ENCODE results near the gene SMPDL3A.

Gene SMPDL3A

DNA sequence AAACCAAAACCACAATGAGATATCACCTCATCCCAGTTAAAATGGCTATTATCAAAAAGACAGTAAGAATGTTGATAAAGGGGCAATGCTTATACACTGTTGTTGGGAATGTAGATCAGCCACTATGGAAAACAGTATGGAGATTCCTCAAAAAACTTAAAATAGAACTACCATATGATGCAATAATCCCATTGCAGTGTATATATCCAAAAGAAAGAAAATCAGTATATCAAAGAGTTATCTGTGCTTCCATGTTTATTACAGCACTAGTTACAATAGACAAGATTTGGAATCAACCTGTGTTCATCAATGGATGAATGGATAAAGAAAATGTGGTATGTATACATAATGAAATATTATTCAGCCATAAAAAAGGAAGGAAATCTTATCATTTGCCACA is 13.1 kb upstream of the SMPDL3A start:
- DNase-seq (ENCODE audit: low spot score): no peak
- peaks cover 5 to 6% of the 10 kb centered on the region in 2 donors for H3K4me1 ChIP-seq (ENCODE audit: control insufficient read depth in 2 of 2, insufficient read depth in 1 of 2, low read depth in 1 of 2, low read length in 2 of 2)
- H3K4me3 ChIP-seq (ENCODE audit: low read length in 2 of 2): no peak overlapping the region

DNA sequence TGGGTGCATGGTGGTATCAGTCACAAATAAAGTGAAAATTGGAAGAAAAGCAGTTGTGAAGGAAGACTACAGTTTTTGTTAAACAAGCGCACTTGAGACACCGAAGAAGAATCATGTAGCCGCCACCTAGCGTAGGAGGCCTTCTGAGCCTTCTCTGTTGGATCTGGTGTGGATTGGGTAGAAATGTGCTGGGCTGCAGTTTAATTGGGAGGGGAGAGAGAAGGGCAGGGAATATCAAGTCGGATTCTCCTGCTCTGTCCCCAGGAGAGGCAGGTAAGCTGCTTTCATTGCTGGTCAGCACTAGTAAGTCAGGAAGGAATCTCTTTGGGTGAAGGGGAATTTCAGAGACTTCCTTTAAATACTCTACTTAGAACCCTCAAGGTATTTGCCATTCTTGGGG is 10.8 kb upstream of the SMPDL3A start:
- peak overlapping the region; percentile 40 for H2BK5ac ChIP-seq (ENCODE audit: low read length)
- peak overlapping the region in 1 of 2 donors; percentile 43 for H3K4me3 ChIP-seq (ENCODE audit: low read length in 2 of 2)
- H2AFZ ChIP-seq (ENCODE audit: low read length): peak overlapping the region; percentile 78
- H3K14ac ChIP-seq (ENCODE audit: low read length): no peak overlapping the region
- peaks cover 5 to 6% of the 10 kb centered on the region in 2 donors for H3K4me1 ChIP-seq (ENCODE audit: control insufficient read depth in 2 of 2, insufficient read depth in 1 of 2, low read depth in 1 of 2, low read length in 2 of 2)
- no peak overlapping the region for H3K9ac ChIP-seq (ENCODE audit: low read depth, low read length, poor library complexity)
- peak overlapping the region; percentile 93 for H3K27ac ChIP-seq (replicated peaks; ENCODE audit: low read length)
- no peak overlapping the region for H2AK5ac ChIP-seq (ENCODE audit: low read depth, low read length)
- H2BK120ac ChIP-seq (ENCODE audit: low read depth, low read length): no peak overlapping the region
- no peak overlapping the region for H3K4me2 ChIP-seq (ENCODE audit: insufficient read depth, low read length, poor library complexity, severe bottlenecking)
- WGBS, 2 donors (ENCODE audit: extremely low coverage in 2 of 2, insufficient read length in 2 of 2, insufficient replicate concordance in 1 of 2): no CpG with 5 or more reads among the region's 5 CpGs
- H3K27me3 ChIP-seq (ENCODE audit: control insufficient read depth in 3 of 3, insufficient read depth in 3 of 3, low read depth in 1 of 3, low read length in 3 of 3): no peaks in the 10 kb centered on the region
- DNase-seq (ENCODE audit: low spot score): no peak
- no peak overlapping the region for H4K91ac ChIP-seq (ENCODE audit: low read depth, low read length, poor library complexity)
- H3K18ac ChIP-seq (ENCODE audit: low read length): peak overlapping the region; percentile 69
- H2BK15ac ChIP-seq (ENCODE audit: low read length): no peak overlapping the region
- no peak overlapping the region for H4K8ac ChIP-seq (ENCODE audit: low read depth, low read length)
- no peak overlapping the region for H3K23ac ChIP-seq (ENCODE audit: low read depth, low read length, poor library complexity)
- H3K79me1 ChIP-seq (ENCODE audit: low read depth, low read length): no peaks in the 10 kb centered on the region
- H2BK12ac ChIP-seq (ENCODE audit: low read length): no peak overlapping the region
- H3K9me3 ChIP-seq (replicated peaks in 1 of 2; ENCODE audit: control insufficient read depth in 2 of 2, insufficient read depth in 1 of 2, low read depth in 1 of 2, low read length in 2 of 2): peaks cover 0 to 2% of the 10 kb centered on the region in 2 donors
- no peaks in the 10 kb centered on the region for H3K36me3 ChIP-seq (replicated peaks in 1 of 2; ENCODE audit: control insufficient read depth in 2 of 2, insufficient read depth in 2 of 2, low read length in 2 of 2)
- no peak overlapping the region for H3K4ac ChIP-seq (ENCODE audit: low read length)

More for the DNA sequence above, 13.1 kb upstream of the SMPDL3A start:
- Histone ChIP-seq H3K9ac (ENCODE audit: low read depth, low read length, poor library complexity) (no peak overlapping the region), H2AFZ (ENCODE audit: low read length) (no peak overlapping the region), H4K91ac (ENCODE audit: low read depth, low read length, poor library complexity) (no peak overlapping the region), H3K18ac (ENCODE audit: low read length) (no peak overlapping the region), H3K79me1 (ENCODE audit: low read depth, low read length) (no peaks in the 10 kb centered on the region), H3K14ac (ENCODE audit: low read length) (no peak overlapping the region), H2BK15ac (ENCODE audit: low read length) (no peak overlapping the region), H3K4me2 (ENCODE audit: insufficient read depth, low read length, poor library complexity, severe bottlenecking) (no peak overlapping the region), H3K27me3 (ENCODE audit: control insufficient read depth in 3 of 3, insufficient read depth in 3 of 3, low read depth in 1 of 3, low read length in 3 of 3) (no peaks in the 10 kb centered on the region), H2AK5ac (ENCODE audit: low read depth, low read length) (no peak overlapping the region), H3K27ac (replicated peaks; ENCODE audit: low read length) (no peak overlapping the region), H2BK12ac (ENCODE audit: low read length) (no peak overlapping the region), H2BK5ac (ENCODE audit: low read length) (no peak overlapping the region), H3K4ac (ENCODE audit: low read length) (no peak overlapping the region), H3K23ac (ENCODE audit: low read depth, low read length, poor library complexity) (no peak overlapping the region), H3K9me3 (replicated peaks in 1 of 2; ENCODE audit: control insufficient read depth in 2 of 2, insufficient read depth in 1 of 2, low read depth in 1 of 2, low read length in 2 of 2) (peaks cover 0 to 2% of the 10 kb centered on the region in 2 donors), H3K36me3 (replicated peaks in 1 of 2; ENCODE audit: control insufficient read depth in 2 of 2, insufficient read depth in 2 of 2, low read length in 2 of 2) (no peaks in the 10 kb centered on the region), H2BK120ac (ENCODE audit: low read depth, low read length) (no peak overlapping the region), H4K8ac (ENCODE audit: low read depth, low read length) (no peak overlapping the region)

DNA sequence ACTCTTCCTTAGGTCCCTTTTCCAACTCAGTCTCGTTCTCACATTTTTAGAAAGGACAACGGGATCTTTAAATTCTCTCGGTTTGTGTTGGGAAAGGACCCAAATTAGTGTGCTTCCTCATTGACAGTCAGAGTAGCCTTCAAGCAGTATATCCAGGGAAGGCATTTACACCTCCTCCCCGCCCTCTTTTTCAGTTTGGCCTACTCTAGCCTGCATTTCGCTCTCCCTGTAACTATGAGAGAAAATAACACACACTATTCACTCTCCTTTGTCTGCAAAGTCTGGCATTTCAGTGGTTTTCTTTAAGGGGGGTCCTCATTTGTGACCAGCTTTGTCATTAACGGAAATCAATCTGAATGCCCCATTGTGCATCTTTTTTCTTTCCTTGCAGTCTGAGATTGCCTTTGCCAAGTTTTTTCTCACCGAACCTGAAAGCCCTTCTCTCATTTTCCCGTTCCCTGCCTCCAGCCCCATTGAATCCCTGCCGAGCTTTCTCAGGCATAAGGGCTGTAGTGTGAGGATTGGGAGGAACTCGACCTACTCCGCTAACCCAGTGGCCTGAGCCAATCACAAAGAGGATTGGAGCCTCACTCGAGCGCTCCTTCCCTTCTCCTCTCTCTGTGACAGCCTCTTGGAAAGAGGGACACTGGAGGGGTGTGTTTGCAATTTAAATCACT is 9.9 kb upstream of the SMPDL3A start:
- WGBS, 2 donors (ENCODE audit: extremely low coverage in 2 of 2, insufficient read length in 2 of 2, insufficient replicate concordance in 1 of 2): no CpG with 5 or more reads among the region's 13 CpGs
- H2BK15ac ChIP-seq (ENCODE audit: low read length): no peak overlapping the region
- no peak overlapping the region for H3K18ac ChIP-seq (ENCODE audit: low read length)
- no peak overlapping the region for H2AK5ac ChIP-seq (ENCODE audit: low read depth, low read length)
- H2BK120ac ChIP-seq (ENCODE audit: low read depth, low read length): no peak overlapping the region
- no peaks in the 10 kb centered on the region for H3K36me3 ChIP-seq (replicated peaks in 1 of 2; ENCODE audit: control insufficient read depth in 2 of 2, insufficient read depth in 2 of 2, low read length in 2 of 2)
- no peaks in the 10 kb centered on the region for H3K27me3 ChIP-seq (ENCODE audit: control insufficient read depth in 3 of 3, insufficient read depth in 3 of 3, low read depth in 1 of 3, low read length in 3 of 3)
- peak overlapping the region; percentile 78 for H2AFZ ChIP-seq (ENCODE audit: low read length)
- no peak overlapping the region for H2BK5ac ChIP-seq (ENCODE audit: low read length)
- peaks cover 0 to 2% of the 10 kb centered on the region in 2 donors for H3K9me3 ChIP-seq (replicated peaks in 1 of 2; ENCODE audit: control insufficient read depth in 2 of 2, insufficient read depth in 1 of 2, low read depth in 1 of 2, low read length in 2 of 2)
- peaks cover 5 to 6% of the 10 kb centered on the region in 2 donors for H3K4me1 ChIP-seq (ENCODE audit: control insufficient read depth in 2 of 2, insufficient read depth in 1 of 2, low read depth in 1 of 2, low read length in 2 of 2)
- no peak overlapping the region for H2BK12ac ChIP-seq (ENCODE audit: low read length)
- H3K14ac ChIP-seq (ENCODE audit: low read length): no peak overlapping the region
- H3K4me3 ChIP-seq (ENCODE audit: low read length in 2 of 2): peak overlapping the region in 1 of 2 donors; percentile 43
- H3K9ac ChIP-seq (ENCODE audit: low read depth, low read length, poor library complexity): no peak overlapping the region
- H4K8ac ChIP-seq (ENCODE audit: low read depth, low read length): no peak overlapping the region
- no peak overlapping the region for H3K23ac ChIP-seq (ENCODE audit: low read depth, low read length, poor library complexity)
- no peak overlapping the region for H4K91ac ChIP-seq (ENCODE audit: low read depth, low read length, poor library complexity)
- DNase-seq (ENCODE audit: low spot score): peak; percentile 89
- peak overlapping the region; percentile 93 for H3K27ac ChIP-seq (replicated peaks; ENCODE audit: low read length)
- H3K4me2 ChIP-seq (ENCODE audit: insufficient read depth, low read length, poor library complexity, severe bottlenecking): peak overlapping the region; percentile 70
- H3K4ac ChIP-seq (ENCODE audit: low read length): no peak overlapping the region
- H3K79me1 ChIP-seq (ENCODE audit: low read depth, low read length): no peaks in the 10 kb centered on the region

DNA sequence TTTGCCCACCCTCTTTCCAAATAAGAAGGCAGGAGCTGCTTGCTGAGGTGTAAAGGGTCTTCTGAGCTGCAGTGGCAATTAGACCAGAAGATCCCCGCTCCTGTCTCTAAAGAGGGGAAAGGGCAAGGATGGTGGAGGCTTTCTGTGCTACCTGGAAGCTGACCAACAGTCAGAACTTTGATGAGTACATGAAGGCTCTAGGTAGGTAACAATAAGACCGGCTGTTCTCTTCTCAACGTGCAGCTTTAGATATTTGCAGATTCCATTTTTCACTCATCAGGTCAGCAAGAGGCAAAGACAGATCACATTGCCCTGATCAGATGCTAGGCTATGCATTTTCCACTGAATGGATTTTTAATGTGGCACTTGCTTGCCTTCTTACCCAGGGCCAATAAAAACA is 9.4 kb upstream of the SMPDL3A start, which contains the start of gene FABP7:
Gene FABP7 (plus strand): TSS at position 50 of the 400 bp plus-strand sequence. CDS start 79 bp downstream, at position 129.
- Histone ChIP-seq H2BK12ac (ENCODE audit: low read length) (no peak within 1 kb of the TSS), H2AFZ (ENCODE audit: low read length) (peak within 1 kb of the TSS; percentile 78), H3K4me3 (ENCODE audit: low read length in 2 of 2) (peak within 1 kb of the TSS; percentile 43 to 81), H3K4me2 (ENCODE audit: insufficient read depth, low read length, poor library complexity, severe bottlenecking) (peak within 1 kb of the TSS; percentile 70), H2AK5ac (ENCODE audit: low read depth, low read length) (no peak within 1 kb of the TSS), H2BK5ac (ENCODE audit: low read length) (peak within 1 kb of the TSS; percentile 40), H3K4me1 (ENCODE audit: control insufficient read depth in 2 of 2, insufficient read depth in 1 of 2, low read depth in 1 of 2, low read length in 2 of 2) (peaks cover 5 to 6% of the 10 kb centered on the region in 2 donors), H3K9me3 (replicated peaks in 1 of 2; ENCODE audit: control insufficient read depth in 2 of 2, insufficient read depth in 1 of 2, low read depth in 1 of 2, low read length in 2 of 2) (peaks cover 0 to 2% of the 10 kb centered on the region in 2 donors), H4K91ac (ENCODE audit: low read depth, low read length, poor library complexity) (no peak within 1 kb of the TSS), H3K27me3 (ENCODE audit: control insufficient read depth in 3 of 3, insufficient read depth in 3 of 3, low read depth in 1 of 3, low read length in 3 of 3) (no peaks in the 10 kb centered on the region), H2BK15ac (ENCODE audit: low read length) (no peak within 1 kb of the TSS), H3K36me3 (replicated peaks in 1 of 2; ENCODE audit: control insufficient read depth in 2 of 2, insufficient read depth in 2 of 2, low read length in 2 of 2) (no peaks in the 10 kb centered on the region), H3K4ac (ENCODE audit: low read length) (no peak within 1 kb of the TSS), H2BK120ac (ENCODE audit: low read depth, low read length) (no peak within 1 kb of the TSS), H3K27ac (replicated peaks; ENCODE audit: low read length) (peak within 1 kb of the TSS; percentile 93), H3K18ac (ENCODE audit: low read length) (no peak within 1 kb of the TSS), H3K23ac (ENCODE audit: low read depth, low read length, poor library complexity) (no peak within 1 kb of the TSS), H3K79me1 (ENCODE audit: low read depth, low read length) (no peaks in the 10 kb centered on the region), H3K14ac (ENCODE audit: low read length) (no peak within 1 kb of the TSS), H4K8ac (ENCODE audit: low read depth, low read length) (no peak within 1 kb of the TSS), H3K9ac (ENCODE audit: low read depth, low read length, poor library complexity) (no peak within 1 kb of the TSS)
- WGBS, 2 donors (ENCODE audit: extremely low coverage in 2 of 2, insufficient read length in 2 of 2, insufficient replicate concordance in 1 of 2): no CpG with 5 or more reads among the region's 3 CpGs
- DNase-seq (ENCODE audit: low spot score): no peak
